ENCODE results near the gene NFIC. TPM values are rescaled to one million over a fixed set of nuclear protein-coding genes. Genes with fewer than 3 reads are reported as not detected.

NFIC gene
- total RNA-seq, 1 experiment from 2014 or later = 0.82 TPM

DNA sequence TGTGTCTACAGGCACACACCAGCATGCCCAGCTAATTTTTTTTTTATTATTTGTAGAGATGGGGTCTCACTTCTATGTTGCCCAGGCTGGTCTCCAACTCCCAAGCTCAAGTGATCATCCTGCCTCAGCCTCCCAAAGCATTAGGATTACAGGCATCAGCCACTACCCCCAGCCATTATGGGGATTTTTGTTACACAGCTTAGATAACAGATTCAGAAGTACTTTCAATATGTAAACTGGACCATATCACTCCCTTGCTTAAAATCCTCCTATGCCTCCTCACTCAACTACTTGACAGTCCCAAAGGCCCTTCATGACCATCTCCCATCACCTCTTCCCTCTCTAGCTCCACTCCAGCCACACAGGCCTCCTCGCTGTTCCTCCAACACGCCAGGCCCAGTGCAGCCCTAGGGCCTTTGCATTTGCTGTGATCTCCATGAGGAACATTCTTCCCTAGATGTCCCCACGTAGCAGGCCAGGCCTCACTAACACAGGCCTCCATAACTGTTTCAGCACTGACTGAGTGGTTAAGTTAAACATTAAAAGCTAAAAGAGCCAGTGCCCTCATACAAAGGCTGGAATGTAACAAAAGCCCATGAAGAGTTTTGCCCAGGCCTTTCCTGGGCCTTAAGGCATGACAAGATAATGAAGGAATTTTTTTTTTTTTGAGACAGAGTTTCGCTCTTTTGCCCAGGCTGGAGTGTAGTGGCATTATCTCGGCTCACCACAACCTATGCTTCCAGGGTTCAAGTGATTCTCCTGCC lies 131.6 kb downstream of the NFIC start:
- Histone ChIP-seq H3K36me3 (ENCODE audit: insufficient read depth, low read length) (no peaks in the 10 kb centered on the region), H3K9ac (ENCODE audit: low read length) (no peak overlapping the region), H3K9me2 (replicated peaks; ENCODE audit: insufficient read depth, low read length) (no peaks in the 10 kb centered on the region), H3K4me3 (ENCODE audit: low read length) (no peak overlapping the region), H3K27me3 (ENCODE audit: low read length) (no peaks in the 10 kb centered on the region), H3K79me2 (ENCODE audit: low read length) (peaks cover 33% of the 10 kb centered on the region), H3K27ac (ENCODE audit: low read length) (no peak overlapping the region), H2AFZ (ENCODE audit: low read length) (no peak overlapping the region), H4K20me1 (ENCODE audit: insufficient read depth, low read depth, low read length) (no peaks in the 10 kb centered on the region), H3K9me3 (ENCODE audit: low read length) (no peaks in the 10 kb centered on the region), H3K4me2 (ENCODE audit: low read depth, low read length, poor library complexity, severe bottlenecking) (no peak overlapping the region), H3K4me1 (ENCODE audit: low read length) (peaks cover 9% of the 10 kb centered on the region)
- no peak for DNase-seq

GRCh38 chr19:3499738-3500428 lies 133.5 kb downstream of the NFIC start:
- H4K20me1 ChIP-seq (ENCODE audit: insufficient read depth, low read depth, low read length) = no peaks in the 10 kb centered on the region
- H3K36me3 ChIP-seq (ENCODE audit: insufficient read depth, low read length) = no peaks in the 10 kb centered on the region
- peak overlapping the region; percentile 97 for H3K4me3 ChIP-seq (ENCODE audit: low read length)
- peak overlapping the region; percentile 91 for H3K4me2 ChIP-seq (ENCODE audit: low read depth, low read length, poor library complexity, severe bottlenecking)
- H2AFZ ChIP-seq (ENCODE audit: low read length) = peak overlapping the region; percentile 24; the same call in 1 of the 2 replicates
- H3K9me2 ChIP-seq (replicated peaks; ENCODE audit: insufficient read depth, low read length) = no peaks in the 10 kb centered on the region
- DNase-seq = peak; percentile 56
- H3K79me2 ChIP-seq (ENCODE audit: low read length) = peaks cover 36% of the 10 kb centered on the region
- H3K27me3 ChIP-seq (ENCODE audit: low read length) = no peaks in the 10 kb centered on the region
- H3K9ac ChIP-seq (ENCODE audit: low read length) = peak overlapping the region; percentile 93
- peaks cover 13% of the 10 kb centered on the region for H3K4me1 ChIP-seq (ENCODE audit: low read length)
- no peak overlapping the region; the same call in 1 of the 2 replicates for H3K27ac ChIP-seq (ENCODE audit: low read length)
- H3K9me3 ChIP-seq (ENCODE audit: low read length) = no peaks in the 10 kb centered on the region

GRCh38 chr19:3500429-3501101 lies 134.2 kb downstream of the NFIC start, which contains the start of gene DOHH:
DOHH (minus strand) TSS chr19:3500674; CDS start chr19:3496814, 3,860 bp downstream.
- peaks cover 36% of the 10 kb centered on the region for H3K79me2 ChIP-seq (ENCODE audit: low read length)
- no peaks in the 10 kb centered on the region for H3K9me2 ChIP-seq (replicated peaks; ENCODE audit: insufficient read depth, low read length)
- no peaks in the 10 kb centered on the region for H3K27me3 ChIP-seq (ENCODE audit: low read length)
- H2AFZ ChIP-seq (ENCODE audit: low read length) = peak within 1 kb of the TSS; percentile 24; the same call in 1 of the 2 replicates
- H3K4me2 ChIP-seq (ENCODE audit: low read depth, low read length, poor library complexity, severe bottlenecking) = peak within 1 kb of the TSS; percentile 91
- H3K27ac ChIP-seq (ENCODE audit: low read length) = peak within 1 kb of the TSS; percentile 56
- peak within 1 kb of the TSS; percentile 93 for H3K9ac ChIP-seq (ENCODE audit: low read length)
- H3K4me3 ChIP-seq (ENCODE audit: low read length) = peak within 1 kb of the TSS; percentile 97
- no peaks in the 10 kb centered on the region for H3K9me3 ChIP-seq (ENCODE audit: low read length)
- H3K36me3 ChIP-seq (ENCODE audit: insufficient read depth, low read length) = no peaks in the 10 kb centered on the region
- H4K20me1 ChIP-seq (ENCODE audit: insufficient read depth, low read depth, low read length) = no peaks in the 10 kb centered on the region
- peaks cover 19% of the 10 kb centered on the region for H3K4me1 ChIP-seq (ENCODE audit: low read length)
- peak; percentile 99 for DNase-seq

GRCh38 chr19:3501780-3502179 lies 135.4 kb downstream of the NFIC start:
- Histone ChIP-seq H4K20me1 (ENCODE audit: insufficient read depth, low read depth, low read length) (no peaks in the 10 kb centered on the region), H3K9me2 (replicated peaks; ENCODE audit: insufficient read depth, low read length) (no peaks in the 10 kb centered on the region), H3K9me3 (ENCODE audit: low read length) (no peaks in the 10 kb centered on the region), H3K4me1 (ENCODE audit: low read length) (peaks cover 19% of the 10 kb centered on the region), H3K79me2 (ENCODE audit: low read length) (peaks cover 42% of the 10 kb centered on the region), H3K9ac (ENCODE audit: low read length) (no peak overlapping the region), H3K27me3 (ENCODE audit: low read length) (no peaks in the 10 kb centered on the region), H2AFZ (ENCODE audit: low read length) (no peak overlapping the region), H3K4me2 (ENCODE audit: low read depth, low read length, poor library complexity, severe bottlenecking) (no peak overlapping the region), H3K27ac (ENCODE audit: low read length) (no peak overlapping the region), H3K4me3 (ENCODE audit: low read length) (no peak overlapping the region), H3K36me3 (ENCODE audit: insufficient read depth, low read length) (no peaks in the 10 kb centered on the region)
- DNase-seq = no peak

GRCh38 chr19:3503036-3503572 lies 136.7 kb downstream of the NFIC start:
- peaks cover 5% of the 10 kb centered on the region; the same call in 1 of the 2 replicates for H4K20me1 ChIP-seq (ENCODE audit: insufficient read depth, low read depth, low read length)
- no peak overlapping the region for H2AFZ ChIP-seq (ENCODE audit: low read length)
- no peaks in the 10 kb centered on the region for H3K9me2 ChIP-seq (replicated peaks; ENCODE audit: insufficient read depth, low read length)
- H3K4me3 ChIP-seq (ENCODE audit: low read length) = no peak overlapping the region
- H3K27me3 ChIP-seq (ENCODE audit: low read length) = no peaks in the 10 kb centered on the region
- DNase-seq = no peak
- no peak overlapping the region for H3K27ac ChIP-seq (ENCODE audit: low read length)
- H3K9me3 ChIP-seq (ENCODE audit: low read length) = no peaks in the 10 kb centered on the region
- H3K36me3 ChIP-seq (ENCODE audit: insufficient read depth, low read length) = no peaks in the 10 kb centered on the region
- no peak overlapping the region for H3K9ac ChIP-seq (ENCODE audit: low read length)
- H3K79me2 ChIP-seq (ENCODE audit: low read length) = peaks cover 43% of the 10 kb centered on the region
- no peak overlapping the region for H3K4me2 ChIP-seq (ENCODE audit: low read depth, low read length, poor library complexity, severe bottlenecking)
- H3K4me1 ChIP-seq (ENCODE audit: low read length) = peaks cover 28% of the 10 kb centered on the region

DNA sequence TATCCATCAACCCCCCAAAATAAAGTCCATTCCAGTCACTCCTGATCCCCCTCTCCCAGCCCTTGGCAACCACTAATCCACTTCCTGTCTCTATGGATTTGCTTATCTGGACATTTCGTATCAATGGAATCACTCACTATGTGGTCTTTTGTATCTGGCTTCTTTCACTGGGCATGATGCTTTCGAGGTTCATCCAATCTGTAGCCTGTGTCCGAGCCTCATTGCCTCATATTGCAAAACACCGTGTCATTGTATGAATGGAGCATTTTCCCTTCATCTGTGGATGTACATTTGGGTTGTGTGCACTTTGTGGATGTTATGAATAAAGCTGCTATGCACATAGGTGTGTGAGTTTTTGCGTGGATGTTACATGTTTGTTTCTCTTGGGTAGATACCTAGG lies 138.4 kb downstream of the NFIC start:
- Histone ChIP-seq H3K79me2 (ENCODE audit: low read length) (peaks cover 46% of the 10 kb centered on the region), H3K9me3 (ENCODE audit: low read length) (no peaks in the 10 kb centered on the region), H3K4me3 (ENCODE audit: low read length) (peak overlapping the region; percentile 76; the same call in 1 of the 2 replicates), H3K27ac (ENCODE audit: low read length) (no peak overlapping the region), H3K4me2 (ENCODE audit: low read depth, low read length, poor library complexity, severe bottlenecking) (peak overlapping the region; percentile 89), H3K9me2 (replicated peaks; ENCODE audit: insufficient read depth, low read length) (no peaks in the 10 kb centered on the region), H3K27me3 (ENCODE audit: low read length) (no peaks in the 10 kb centered on the region), H4K20me1 (ENCODE audit: insufficient read depth, low read depth, low read length) (peaks cover 10% of the 10 kb centered on the region; the same call in 1 of the 2 replicates), H3K9ac (ENCODE audit: low read length) (peak overlapping the region; percentile 85), H3K4me1 (ENCODE audit: low read length) (peaks cover 20% of the 10 kb centered on the region), H3K36me3 (ENCODE audit: insufficient read depth, low read length) (no peaks in the 10 kb centered on the region), H2AFZ (ENCODE audit: low read length) (no peak overlapping the region)
- no peak for DNase-seq

DNA sequence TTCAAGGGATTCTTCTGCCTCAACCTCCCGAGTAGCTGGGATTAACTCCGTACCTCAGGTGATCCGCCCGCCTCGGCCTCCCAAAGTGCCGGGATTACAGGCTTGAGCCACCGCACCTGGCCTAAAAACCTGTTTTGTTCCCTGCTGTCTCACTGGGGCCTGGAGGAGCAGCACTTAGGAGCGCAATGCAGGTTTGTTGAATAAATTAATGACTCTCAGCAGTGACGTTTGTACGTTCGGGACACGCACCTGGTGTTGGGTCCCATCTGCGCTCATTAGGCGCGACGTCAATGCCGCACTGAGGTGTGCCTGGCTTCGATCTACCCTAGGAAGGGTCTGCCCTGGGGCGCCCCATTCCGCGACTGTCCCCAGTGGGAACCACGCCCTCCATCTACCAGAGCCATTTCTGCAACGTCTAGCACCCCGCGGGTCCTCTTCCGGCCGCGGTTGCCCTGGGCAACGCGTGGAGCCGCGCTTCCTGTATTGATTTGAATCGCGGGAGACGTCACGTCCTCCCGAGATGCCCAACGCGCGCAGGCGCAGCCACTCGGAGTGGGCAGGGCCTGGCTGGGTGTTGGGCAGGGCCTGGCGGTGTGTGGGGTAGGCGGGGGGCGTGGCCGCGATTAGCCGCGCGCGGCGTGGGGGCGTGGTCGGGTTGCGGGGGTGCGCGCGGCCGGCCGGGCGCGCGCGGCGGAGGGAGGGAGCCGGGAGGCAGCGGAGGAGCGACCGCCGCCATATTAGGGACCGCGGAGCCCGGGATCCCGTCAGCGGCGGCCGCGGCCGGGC lies 139.4 kb downstream of the NFIC start, which contains the start of gene FZR1:
Gene FZR1 (plus strand): TSS at position 714 of the 786 bp plus-strand sequence. CDS start 16,679 bp downstream, outside the sequence.
- H3K36me3 ChIP-seq (ENCODE audit: insufficient read depth, low read length) = no peaks in the 10 kb centered on the region
- H3K4me2 ChIP-seq (ENCODE audit: low read depth, low read length, poor library complexity, severe bottlenecking) = peak within 1 kb of the TSS; percentile 89
- H4K20me1 ChIP-seq (ENCODE audit: insufficient read depth, low read depth, low read length) = peaks cover 11% of the 10 kb centered on the region; the same call in 1 of the 2 replicates
- no peaks in the 10 kb centered on the region for H3K9me2 ChIP-seq (replicated peaks; ENCODE audit: insufficient read depth, low read length)
- peak within 1 kb of the TSS; percentile 97 for H3K9ac ChIP-seq (ENCODE audit: low read length)
- peak within 1 kb of the TSS; percentile 79 for H3K27ac ChIP-seq (ENCODE audit: low read length)
- peak within 1 kb of the TSS; percentile 96 for H2AFZ ChIP-seq (ENCODE audit: low read length)
- H3K27me3 ChIP-seq (ENCODE audit: low read length) = no peaks in the 10 kb centered on the region
- peaks cover 49% of the 10 kb centered on the region for H3K79me2 ChIP-seq (ENCODE audit: low read length)
- peak; percentile 100 for DNase-seq
- peak within 1 kb of the TSS; percentile 88 for H3K4me3 ChIP-seq (ENCODE audit: low read length)
- H3K9me3 ChIP-seq (ENCODE audit: low read length) = no peaks in the 10 kb centered on the region
- peaks cover 19% of the 10 kb centered on the region for H3K4me1 ChIP-seq (ENCODE audit: low read length)
